Tibial nerve (tissue), 4 donors: ENCODE data around the gene PDE3A. TPM values are rescaled to one million over a fixed set of nuclear protein-coding genes. Genes with fewer than 3 reads are reported as not detected.

Experiments used
- DNase-seq, 2 donors: peaks; one replicate each; pipeline ENCODE4 v3.0.0-alpha.2; 2019; ENCODE audit warnings: low spot score in 2 of 2
- H3K27ac ChIP-seq, 4 donors: fragments of 200-600 bp; sonication (generic) in 3 of 4; one replicate each; pipeline ENCODE4 v1.5.1; 2017 to 2019; ENCODE audit warnings: mild to moderate bottlenecking in 1 of 4
- H3K27me3 ChIP-seq, 2 donors: fragments of 200-600 bp; sonication (generic) in 1 of 2; one replicate each; pipeline versions ENCODE4 v1.5.1 to v1.6.0; 2017 to 2019
- H3K36me3 ChIP-seq, 3 donors: fragments of 200-600 bp; sonication (generic); one replicate each; pipeline ENCODE4 v1.5.1; 2018 to 2019
- H3K4me1 ChIP-seq, 4 donors: fragments of 200-600 bp; sonication (generic) in 3 of 4; one replicate each; pipeline ENCODE4 v1.5.1; 2017 to 2019
- H3K4me3 ChIP-seq, 4 donors: fragments of 200-600 bp; sonication (generic) in 3 of 4; one replicate each; pipeline ENCODE4 v1.5.1; 2017 to 2019; ENCODE audit warnings: mild to moderate bottlenecking in 1 of 4, moderate library complexity in 1 of 4
- H3K9me3 ChIP-seq, 4 donors: fragments of 200-600 bp; sonication (generic) in 3 of 4; one replicate each; pipeline ENCODE4 v1.5.1; 2017 to 2019
- EP300 ChIP-seq, 2 donors: sonication (generic); formaldehyde crosslinking; IDR thresholded peaks; one replicate each; pipeline ENCODE4 v1.6.1; 2017; ENCODE audit warnings: antibody characterized with exemption in 2 of 2, mild to moderate bottlenecking in 1 of 2
- POLR2A ChIP-seq, 2 donors: fragments of 450-650 bp; IDR thresholded peaks; one replicate each; pipeline ENCODE4 v1.6.1; 2017; ENCODE audit warnings: antibody characterized with exemption in 2 of 2, mild to moderate bottlenecking in 2 of 2, moderate library complexity in 2 of 2
- WGBS, 2 donors: methylation state at CpG; one replicate each; pipeline ENCODE4 v1.1.5; 2018; 5-methylcytosine and 5-hydroxymethylcytosine counted together
- total RNA-seq, 4 donors: library from RNA; depleted of rRNA; stranded (reverse); fragments of >200 nt; gene quantifications; one replicate each; pipeline ENCODE4 v1.1.0, GENCODE V29; 2016
- TF ChIP-seq, protein P1 (sequence below), 5 experiments: fragments of 200-600 bp in 3 of 5; fragments of 450-650 bp in 2 of 5; sonication (generic) in 3 of 5; IDR thresholded peaks; one replicate each; pipeline ENCODE4 v1.5.1; 2016 to 2019; ENCODE audit warnings: antibody characterized with exemption in 5 of 5, mild to moderate bottlenecking in 3 of 5, moderate library complexity in 2 of 5

Gene PDE3A
- total RNA-seq, 4 donors from 2014 or later: 11.4 to 17.6 (median 12.9) TPM

DNA sequence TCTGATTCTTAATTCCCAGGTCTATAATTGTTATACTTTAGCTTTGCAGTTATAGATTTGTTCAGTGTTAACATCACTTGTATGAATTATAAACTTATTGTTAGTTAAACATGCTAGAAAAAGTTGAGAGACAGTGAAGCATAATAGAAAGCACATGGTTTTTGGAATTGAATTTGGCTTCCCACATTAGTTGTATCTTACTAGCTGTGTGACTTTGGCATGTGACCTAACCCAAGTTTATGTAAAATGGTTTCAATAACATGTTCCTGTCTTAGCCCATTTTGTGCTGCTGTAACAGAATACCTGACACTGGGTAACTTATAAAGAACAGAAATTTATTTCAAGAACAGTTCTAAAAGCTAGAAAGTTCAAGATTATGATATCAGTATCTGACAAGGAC is 146.3 kb downstream of the PDE3A start:
- no peaks in the 10 kb centered on the region for H3K9me3 ChIP-seq
- H3K36me3 ChIP-seq: no peaks in the 10 kb centered on the region
- H3K27ac ChIP-seq: no peak overlapping the region
- no peak overlapping the region for H3K4me3 ChIP-seq
- TF ChIP-seq, protein P1, sequence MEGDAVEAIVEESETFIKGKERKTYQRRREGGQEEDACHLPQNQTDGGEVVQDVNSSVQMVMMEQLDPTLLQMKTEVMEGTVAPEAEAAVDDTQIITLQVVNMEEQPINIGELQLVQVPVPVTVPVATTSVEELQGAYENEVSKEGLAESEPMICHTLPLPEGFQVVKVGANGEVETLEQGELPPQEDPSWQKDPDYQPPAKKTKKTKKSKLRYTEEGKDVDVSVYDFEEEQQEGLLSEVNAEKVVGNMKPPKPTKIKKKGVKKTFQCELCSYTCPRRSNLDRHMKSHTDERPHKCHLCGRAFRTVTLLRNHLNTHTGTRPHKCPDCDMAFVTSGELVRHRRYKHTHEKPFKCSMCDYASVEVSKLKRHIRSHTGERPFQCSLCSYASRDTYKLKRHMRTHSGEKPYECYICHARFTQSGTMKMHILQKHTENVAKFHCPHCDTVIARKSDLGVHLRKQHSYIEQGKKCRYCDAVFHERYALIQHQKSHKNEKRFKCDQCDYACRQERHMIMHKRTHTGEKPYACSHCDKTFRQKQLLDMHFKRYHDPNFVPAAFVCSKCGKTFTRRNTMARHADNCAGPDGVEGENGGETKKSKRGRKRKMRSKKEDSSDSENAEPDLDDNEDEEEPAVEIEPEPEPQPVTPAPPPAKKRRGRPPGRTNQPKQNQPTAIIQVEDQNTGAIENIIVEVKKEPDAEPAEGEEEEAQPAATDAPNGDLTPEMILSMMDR (IDR thresholded peaks at IDR 0.05): no peak
- no peak for TF ChIP-seq EP300 (IDR thresholded peaks at IDR 0.05)
- no peak for TF ChIP-seq POLR2A (IDR thresholded peaks at IDR 0.05)
- DNase-seq: no peak
- no peaks in the 10 kb centered on the region for H3K27me3 ChIP-seq
- H3K4me1 ChIP-seq: peaks cover 0 to 3% (median 0%) of the 10 kb centered on the region in 4 donors

DNA sequence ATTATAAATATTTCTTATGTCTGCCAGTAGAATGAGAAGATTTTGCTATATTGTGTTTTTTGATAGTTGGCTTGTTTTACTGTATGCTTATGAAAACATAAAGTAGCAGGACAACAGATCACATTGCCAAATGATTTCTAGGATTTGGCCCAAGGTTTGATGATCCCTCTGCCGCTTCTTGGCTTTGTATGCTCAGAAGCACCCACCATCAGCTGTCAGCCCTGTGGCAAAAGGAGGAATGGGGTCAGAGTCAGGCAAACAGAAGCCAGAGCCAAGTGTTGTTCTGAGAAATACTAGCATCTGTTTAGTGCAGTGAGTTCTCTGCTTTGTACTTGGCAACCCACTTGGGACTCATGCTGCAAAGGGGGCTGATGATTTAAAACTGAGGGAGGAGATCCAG is 152.2 kb downstream of the PDE3A start:
- TF ChIP-seq, protein P1 (IDR thresholded peaks at IDR 0.05): no peak
- TF ChIP-seq EP300 (IDR thresholded peaks at IDR 0.05): no peak
- TF ChIP-seq POLR2A (IDR thresholded peaks at IDR 0.05): no peak
- no peak overlapping the region for H3K27ac ChIP-seq
- no peaks in the 10 kb centered on the region for H3K27me3 ChIP-seq
- peaks cover 0 to 3% (median 0%) of the 10 kb centered on the region in 4 donors for H3K4me1 ChIP-seq
- H3K4me3 ChIP-seq: no peak overlapping the region
- no peak for DNase-seq
- no peaks in the 10 kb centered on the region for H3K9me3 ChIP-seq
- 19 to 42% methylated on average over 1 of the region's 1 CpG for WGBS, 2 donors
- no peaks in the 10 kb centered on the region for H3K36me3 ChIP-seq

DNA sequence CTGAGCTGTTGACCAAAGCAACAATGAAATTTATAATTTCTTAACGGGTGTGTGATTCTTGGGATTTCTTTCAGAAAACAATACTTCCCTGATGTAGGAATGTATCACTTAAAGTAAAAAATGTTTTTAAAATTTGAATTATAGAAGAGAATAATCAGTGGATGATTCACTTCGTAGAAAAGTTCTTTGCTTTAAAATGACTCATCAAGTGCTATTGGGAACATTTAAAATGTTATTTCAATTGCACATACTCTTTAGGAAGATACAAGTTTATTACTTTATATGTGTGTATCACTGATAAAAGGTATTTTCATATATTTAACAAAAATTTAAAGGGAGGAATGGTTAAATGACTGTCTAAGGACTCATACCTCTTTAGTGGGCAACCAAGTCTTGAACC is 155.3 kb downstream of the PDE3A start:
- TF ChIP-seq EP300 (IDR thresholded peaks at IDR 0.05): no peak
- TF ChIP-seq, protein P1 (IDR thresholded peaks at IDR 0.05): no peak
- TF ChIP-seq POLR2A (IDR thresholded peaks at IDR 0.05): no peak
- Histone ChIP-seq H3K4me3 (no peak overlapping the region), H3K36me3 (no peaks in the 10 kb centered on the region), H3K27ac (no peak overlapping the region), H3K9me3 (no peaks in the 10 kb centered on the region), H3K27me3 (no peaks in the 10 kb centered on the region), H3K4me1 (peaks cover 0 to under 1% (median 0%) of the 10 kb centered on the region in 4 donors)
- DNase-seq: no peak
- WGBS, 2 donors: 57 to 61% methylated on average over 2 of the region's 2 CpGs

DNA sequence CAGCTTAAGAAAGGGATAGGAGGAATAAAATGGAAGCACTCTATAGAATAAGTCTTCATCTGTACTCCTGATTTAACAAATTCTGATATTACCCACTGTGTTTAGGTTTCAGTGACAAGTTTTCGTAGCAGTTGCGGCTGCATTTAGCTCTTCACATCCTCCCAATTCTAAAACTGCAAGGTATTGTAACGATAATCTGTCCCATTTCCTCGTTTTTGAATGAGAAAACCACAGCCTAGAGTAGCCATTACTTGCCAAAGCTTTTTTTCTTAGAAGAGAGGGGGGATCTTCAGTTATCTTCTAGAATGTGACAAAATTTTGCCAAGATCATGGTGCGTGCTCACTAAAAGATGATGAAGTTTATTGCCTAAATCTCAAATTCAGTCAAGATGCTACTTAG is 155.8 kb downstream of the PDE3A start:
- no peak for DNase-seq
- Histone ChIP-seq H3K4me3 (no peak overlapping the region), H3K27me3 (no peaks in the 10 kb centered on the region), H3K9me3 (no peaks in the 10 kb centered on the region), H3K4me1 (no peaks in the 10 kb centered on the region), H3K36me3 (no peaks in the 10 kb centered on the region), H3K27ac (no peak overlapping the region)
- TF ChIP-seq, protein P1 (IDR thresholded peaks at IDR 0.05): no peak
- no peak for TF ChIP-seq POLR2A (IDR thresholded peaks at IDR 0.05)
- no peak for TF ChIP-seq EP300 (IDR thresholded peaks at IDR 0.05)
- 88 to 93% methylated on average over 5 of the region's 5 CpGs for WGBS, 2 donors

DNA sequence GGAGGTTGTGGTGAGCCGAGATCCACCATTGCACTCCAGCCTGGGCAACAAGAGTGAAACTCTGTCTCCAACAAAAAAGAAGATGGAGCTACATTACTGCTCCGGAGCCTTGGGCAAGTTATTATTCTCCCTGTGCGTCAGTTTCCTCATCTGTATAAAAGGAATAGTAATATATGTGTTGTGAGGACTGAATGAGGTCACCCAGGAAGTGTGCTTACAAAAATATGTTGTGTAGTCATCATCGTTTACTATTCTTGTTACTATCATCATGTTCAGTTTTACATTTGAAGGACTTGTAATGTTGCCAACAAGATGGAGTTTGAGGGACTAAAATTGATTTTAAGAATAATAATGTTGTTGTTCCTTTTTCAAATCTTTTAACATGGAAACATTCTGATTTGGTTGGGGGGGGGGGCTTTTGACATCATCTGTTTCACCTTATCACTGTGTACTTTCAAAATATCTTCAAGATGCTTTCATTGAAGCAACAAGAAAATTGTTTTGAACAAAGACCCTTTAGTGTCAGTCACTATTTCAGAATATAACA is 156.8 kb downstream of the PDE3A start:
- no peak for DNase-seq
- TF ChIP-seq, protein P1 (IDR thresholded peaks at IDR 0.05): no peak
- TF ChIP-seq POLR2A (IDR thresholded peaks at IDR 0.05): no peak
- TF ChIP-seq EP300 (IDR thresholded peaks at IDR 0.05): no peak
- Histone ChIP-seq H3K4me3 (no peak overlapping the region), H3K27me3 (no peaks in the 10 kb centered on the region), H3K36me3 (no peaks in the 10 kb centered on the region), H3K4me1 (no peaks in the 10 kb centered on the region), H3K27ac (no peak overlapping the region), H3K9me3 (no peaks in the 10 kb centered on the region)
- WGBS, 2 donors: 83 to 88% methylated on average over 4 of the region's 4 CpGs
